ENCODE data around the gene LCAT.
"Not testable (repeated sequence)": the region's sequence is repeated elsewhere in the genome, so short reads cannot be mapped to it uniquely, and the experiment has no call there.

LCAT gene

GRCh38 chr16:67943619-67944504 lies at the start of gene LCAT:
LCAT (minus strand) TSS chr16:67944120; CDS start chr16:67944101, 19 bp downstream.
- DNase-seq (ENCODE audit: low read depth in 2 of 2): no peak

GRCh38 chr16:67993207-67994039 lies 49.5 kb upstream of the LCAT start:
- DNase-seq (ENCODE audit: low read depth in 2 of 2): peak; percentile 72 to 79

- no peak for DNase-seq (ENCODE audit: low read depth in 2 of 2)
These were observed 48.8 kb upstream of the LCAT start for GRCh38 chr16:67992661-67993206.

- no peak for DNase-seq (ENCODE audit: low read depth in 2 of 2)
These were observed 46.1 kb upstream of the LCAT start for GRCh38 chr16:67990018-67990386.

GRCh38 chr16:67989322-67990017 lies 45.5 kb upstream of the LCAT start:
- no peak for DNase-seq (ENCODE audit: low read depth in 2 of 2)

GRCh38 chr16:67988675-67989074 lies 44.8 kb upstream of the LCAT start:
- no peak for DNase-seq (ENCODE audit: low read depth in 2 of 2)

- no peak for DNase-seq (ENCODE audit: low read depth in 2 of 2)
These were observed 43.7 kb upstream of the LCAT start for GRCh38 chr16:67987460-67988160.

GRCh38 chr16:67986949-67987348 lies 43.0 kb upstream of the LCAT start:
- no peak for DNase-seq (ENCODE audit: low read depth in 2 of 2)

- no peak for DNase-seq (ENCODE audit: low read depth in 2 of 2)
These were observed 38.2 kb upstream of the LCAT start for GRCh38 chr16:67982011-67982696.

- no peak for DNase-seq (ENCODE audit: low read depth in 2 of 2)
These were observed 36.2 kb upstream of the LCAT start, which contains the start of gene DPEP3 for GRCh38 chr16:67979955-67980678. DPEP3 (minus strand) TSS chr16:67980499; CDS start chr16:67980380, 119 bp downstream.

GRCh38 chr16:67977469-67978227 lies 33.7 kb upstream of the LCAT start:
- no peak for DNase-seq (ENCODE audit: low read depth in 2 of 2)

GRCh38 chr16:67977005-67977404 lies 33.1 kb upstream of the LCAT start:
- no peak for DNase-seq (ENCODE audit: low read depth in 2 of 2)

- DNase-seq (ENCODE audit: low read depth in 2 of 2): no peak
These were observed 32.3 kb upstream of the LCAT start for GRCh38 chr16:67976205-67976604.

GRCh38 chr16:67975321-67976105 lies 31.6 kb upstream of the LCAT start:
- no peak for DNase-seq (ENCODE audit: low read depth in 2 of 2)

- DNase-seq (ENCODE audit: low read depth in 2 of 2): not testable (repeated sequence)
These were observed 28.4 kb upstream of the LCAT start for GRCh38 chr16:67972285-67972684.

GRCh38 chr16:67971111-67971510 lies 27.2 kb upstream of the LCAT start:
- DNase-seq (ENCODE audit: low read depth in 2 of 2): no peak

GRCh38 chr16:67969254-67970039 lies 25.5 kb upstream of the LCAT start:
- no peak for DNase-seq (ENCODE audit: low read depth in 2 of 2)

Data from stimulated activated CD4-positive, alpha-beta T cell treated with anti-CD3 and anti-CD28 coated beads, Interleukin-1b, Interleukin-23, amount 100 ng/mL, for 4 hours (primary cell).